H9 (cell line): ENCODE results near the gene MARCHF10. TPM values are rescaled to one million over a fixed set of nuclear protein-coding genes. Genes with fewer than 3 reads are reported as not detected.
A peak's percentile ranks its signal among the peaks of the same experiment; 100 is the strongest.

Source experiments
- DNase-seq: peaks from one replicate; pipeline ENCODE4 v3.0.0-alpha.2; 2017
- H2AFZ ChIP-seq: one replicate; pipeline ENCODE4 v1.6.1; 2013; ENCODE audit warnings: mild to moderate bottlenecking, low read length, control low read depth, moderate library complexity
- H2AK5ac ChIP-seq: 2 replicates; pipeline ENCODE4 v1.6.1; 2013; ENCODE audit warnings: low read length, control low read depth, mixed read lengths; ENCODE audit not compliant: insufficient read length
- H2BK120ac ChIP-seq: one replicate; pipeline ENCODE4 v1.6.1; 2013; ENCODE audit warnings: low read depth, mild to moderate bottlenecking, low read length, control low read depth, inconsistent platforms; ENCODE audit not compliant: poor library complexity, severe bottlenecking
- H2BK12ac ChIP-seq: 2 replicates; pipeline ENCODE4 v1.6.1; 2013; ENCODE audit warnings: low read length, control low read depth, mixed read lengths, low read depth; ENCODE audit not compliant: insufficient read length
- H2BK15ac ChIP-seq: 2 replicates; pipeline ENCODE4 v1.6.1; 2013; ENCODE audit warnings: low read depth, low read length, control low read depth
- H2BK20ac ChIP-seq: one replicate; pipeline ENCODE4 v1.6.1; 2013; ENCODE audit warnings: low read depth, mild to moderate bottlenecking, low read length, control low read depth, inconsistent platforms; ENCODE audit not compliant: poor library complexity, severe bottlenecking
- H2BK5ac ChIP-seq: 2 replicates; pipeline ENCODE4 v1.6.1; 2013; ENCODE audit warnings: low read length, control low read depth, mixed read lengths; ENCODE audit not compliant: insufficient read length
- H3K14ac ChIP-seq: 2 replicates; pipeline ENCODE4 v1.6.1; 2013; ENCODE audit warnings: low read length, control low read depth; ENCODE audit not compliant: insufficient read depth
- H3K18ac ChIP-seq: 2 replicates; pipeline ENCODE4 v1.6.1; 2013; ENCODE audit warnings: low read depth, mild to moderate bottlenecking, mixed read lengths, low read length, control low read depth; ENCODE audit not compliant: insufficient read length
- H3K23ac ChIP-seq: 2 replicates; pipeline ENCODE4 v1.6.1; 2013; ENCODE audit warnings: low read length, control low read depth, mixed read lengths, low read depth; ENCODE audit not compliant: insufficient read length
- H3K23me2 ChIP-seq: 2 replicates; pipeline ENCODE4 v1.6.1; 2013; ENCODE audit warnings: low read depth, mild to moderate bottlenecking, mixed read lengths, low read length, control low read depth; ENCODE audit not compliant: insufficient read length, poor library complexity, severe bottlenecking
- H3K27ac ChIP-seq: 2 replicates; pipeline ENCODE4 v1.5.1; 2013; ENCODE audit warnings: low read length, control low read depth, mixed read lengths, low read depth; ENCODE audit not compliant: insufficient read length
- H3K27me3 ChIP-seq: 2 replicates; pipeline ENCODE4 v1.6.1; 2013; ENCODE audit warnings: low read length, control low read depth, inconsistent platforms; ENCODE audit not compliant: insufficient read depth
- H3K4ac ChIP-seq: 2 replicates; pipeline ENCODE4 v1.6.1; 2013; ENCODE audit warnings: low read depth, mild to moderate bottlenecking, control low read depth, inconsistent platforms, low read length, moderate library complexity
- H3K4me1 ChIP-seq: 2 replicates; pipeline ENCODE4 v1.6.1; 2013; ENCODE audit warnings: low read length, control low read depth, inconsistent platforms; ENCODE audit not compliant: insufficient read depth
- H3K4me2 ChIP-seq: 2 replicates; pipeline ENCODE4 v1.6.1; 2013; ENCODE audit warnings: low read length, control low read depth, mixed read lengths; ENCODE audit not compliant: insufficient read length, insufficient read depth
- H3K56ac ChIP-seq: 2 replicates; pipeline ENCODE4 v1.6.1; 2013; ENCODE audit warnings: low read depth, mild to moderate bottlenecking, mixed read lengths, low read length, control low read depth; ENCODE audit not compliant: insufficient read length
- H3K79me1 ChIP-seq: 2 replicates; pipeline ENCODE4 v1.6.1; 2013; ENCODE audit warnings: low read depth, mild to moderate bottlenecking, moderate library complexity, low read length, control low read depth, inconsistent platforms; ENCODE audit not compliant: insufficient read depth, poor library complexity, severe bottlenecking
- H3K79me2 ChIP-seq: 2 replicates; pipeline ENCODE4 v1.6.1; 2013; ENCODE audit warnings: low read length, control low read depth, inconsistent platforms; ENCODE audit not compliant: insufficient read depth
- H3K9ac ChIP-seq: 2 replicates; pipeline ENCODE4 v1.6.1; 2013; ENCODE audit warnings: low read length, control low read depth, mixed read lengths; ENCODE audit not compliant: insufficient read length; ENCODE audit errors: extremely low read depth
- H3K9me3 ChIP-seq: one replicate; pipeline ENCODE4 v1.6.1; 2013; ENCODE audit warnings: low read depth, low read length, inconsistent platforms; ENCODE audit not compliant: control insufficient read depth
- H3T11ph ChIP-seq: one replicate; pipeline ENCODE4 v1.6.1; 2013; ENCODE audit warnings: mild to moderate bottlenecking, low read length, control low read depth, inconsistent platforms
- H4K20me1 ChIP-seq: one replicate; pipeline ENCODE4 v1.6.1; 2013; ENCODE audit not compliant: control insufficient read depth, insufficient read length, insufficient read depth
- H4K5ac ChIP-seq: 2 replicates; pipeline ENCODE4 v1.6.1; 2013; ENCODE audit warnings: low read depth, mild to moderate bottlenecking, mixed read lengths, low read length, control low read depth; ENCODE audit not compliant: insufficient read length
- H4K8ac ChIP-seq: replicated peaks from 2 replicates; pipeline ENCODE4 v1.6.1; 2013; ENCODE audit warnings: low read length, control low read depth, mixed read lengths, low read depth; ENCODE audit not compliant: insufficient read length
- H4K91ac ChIP-seq: 2 replicates; pipeline ENCODE4 v1.6.1; 2013; ENCODE audit warnings: low read depth, mild to moderate bottlenecking, moderate library complexity, mixed read lengths, low read length, control low read depth; ENCODE audit not compliant: insufficient read length
- H3K27ac Mint-ChIP-seq, 3 experiments: 2 replicates in 2 of 3; 3 replicates in 1 of 3; pipeline ENCODE4 v1.8.0; 2020 to 2021; ENCODE audit warnings: mixed read lengths in 3 of 3, mild to moderate bottlenecking in 1 of 3, moderate library complexity in 1 of 3
- H3K27me3 Mint-ChIP-seq: 2 replicates; pipeline ENCODE4 v1.8.0; 2021; ENCODE audit warnings: low read depth, mild to moderate bottlenecking, moderate library complexity, mixed read lengths
- H3K36me3 Mint-ChIP-seq, 3 experiments: 2 replicates in 2 of 3; 3 replicates in 1 of 3; pipeline ENCODE4 v1.8.0; 2020 to 2021; ENCODE audit warnings: low read depth in 3 of 3, mixed read lengths in 3 of 3; ENCODE audit not compliant: insufficient read depth in 1 of 3
- H3K4me1 Mint-ChIP-seq, 2 experiments: 2 replicates each; pipeline ENCODE4 v1.8.0; 2020; ENCODE audit warnings: mixed read lengths in 2 of 2
- H3K4me3 Mint-ChIP-seq, 2 experiments: 2 replicates in 1 of 2; 3 replicates in 1 of 2; pipeline ENCODE4 v1.8.0; 2020 to 2021; ENCODE audit warnings: mild to moderate bottlenecking in 2 of 2, mixed read lengths in 2 of 2, moderate library complexity in 1 of 2
- H3K9me3 Mint-ChIP-seq, 2 experiments: 2 replicates in 1 of 2; 3 replicates in 1 of 2; pipeline ENCODE4 v1.8.0; 2020; ENCODE audit warnings: mild to moderate bottlenecking in 2 of 2, mixed read lengths in 2 of 2, moderate library complexity in 1 of 2
- CTCF ChIP-seq: fragments of 200-600 bp; sonication (generic); conservative IDR thresholded peaks from 3 replicates; pipeline ENCODE4 v1.8.0; 2021; ENCODE audit warnings: antibody characterized with exemption, mild to moderate bottlenecking
- WGBS: extraction: QIAGEN DNeasy Blood & Tissue Kit; methylation state at CpG from one replicate; pipeline ENCODE4 v1.1.7; 2013; ENCODE audit warnings: missing lambda C conversion rate, low lambda C conversion rate, mixed read lengths; ENCODE audit not compliant: insufficient read length; ENCODE audit errors: extremely low coverage; 5-methylcytosine and 5-hydroxymethylcytosine counted together
- total RNA-seq: library from RNA; stranded (reverse); gene quantifications from 2 replicates; pipeline ENCODE4 v1.2.1, GENCODE V29; 2021

MARCHF10 gene
- total RNA-seq, 1 experiment from 2014 or later = not detected

- H3K56ac ChIP-seq = no peak overlapping the region
- H2AFZ ChIP-seq = no peak overlapping the region
- no peak for TF ChIP-seq CTCF
- no peak overlapping the region for H3K23ac ChIP-seq
- no peak overlapping the region for H2BK20ac ChIP-seq
- H3K4ac ChIP-seq = no peak overlapping the region
- no peak overlapping the region for H3K14ac ChIP-seq
- no peak overlapping the region for H2BK15ac ChIP-seq
- H3K4me1 ChIP-seq = no peaks in the 10 kb centered on the region; the same call in 1 of the 2 replicates
- H4K91ac ChIP-seq = no peak overlapping the region
- H3K27me3 ChIP-seq = no peaks in the 10 kb centered on the region
- Mint-ChIP-seq H3K27ac (peak overlapping the region in 1 of 3 experiments; percentile 60; a peak in 1 of 7 replicates), H3K4me1 (peaks cover 28 to 36% of the 10 kb centered on the region in 2 experiments), H3K4me3 (no peak overlapping the region), H3K36me3 (no peaks in the 10 kb centered on the region), H3K27me3 (peaks cover 8% of the 10 kb centered on the region), H3K9me3 (no peaks in the 10 kb centered on the region)
- no peaks in the 10 kb centered on the region for H3K79me1 ChIP-seq
- peak; percentile 39 for DNase-seq
- H2AK5ac ChIP-seq = no peak overlapping the region
- H3K9ac ChIP-seq = no peak overlapping the region
- no peaks in the 10 kb centered on the region for H3K9me3 ChIP-seq
- no peaks in the 10 kb centered on the region for H3K23me2 ChIP-seq
- H4K20me1 ChIP-seq = no peaks in the 10 kb centered on the region
- H2BK5ac ChIP-seq = no peak overlapping the region
- H4K5ac ChIP-seq = no peak overlapping the region
- H3K27ac ChIP-seq = no peak overlapping the region
- H3T11ph ChIP-seq = no peak overlapping the region
- H3K4me2 ChIP-seq = no peak overlapping the region
- H2BK120ac ChIP-seq = no peak overlapping the region
- no peak overlapping the region for H2BK12ac ChIP-seq
- no peaks in the 10 kb centered on the region for H3K79me2 ChIP-seq
- no peak overlapping the region for H3K18ac ChIP-seq
- H4K8ac ChIP-seq = no peak overlapping the region
- WGBS = no CpG with 5 or more reads among the region's 10 CpGs
These were observed 42.8 kb downstream of the MARCHF10 start for GRCh38 chr17:62765351-62765750.
